ENCODE results near the gene CTNNA2. TPM values are rescaled to one million over a fixed set of nuclear protein-coding genes. Genes with fewer than 3 reads are reported as not detected.

CTNNA2 gene
- total RNA-seq, 1 experiment from 2014 or later = not detected

DNA sequence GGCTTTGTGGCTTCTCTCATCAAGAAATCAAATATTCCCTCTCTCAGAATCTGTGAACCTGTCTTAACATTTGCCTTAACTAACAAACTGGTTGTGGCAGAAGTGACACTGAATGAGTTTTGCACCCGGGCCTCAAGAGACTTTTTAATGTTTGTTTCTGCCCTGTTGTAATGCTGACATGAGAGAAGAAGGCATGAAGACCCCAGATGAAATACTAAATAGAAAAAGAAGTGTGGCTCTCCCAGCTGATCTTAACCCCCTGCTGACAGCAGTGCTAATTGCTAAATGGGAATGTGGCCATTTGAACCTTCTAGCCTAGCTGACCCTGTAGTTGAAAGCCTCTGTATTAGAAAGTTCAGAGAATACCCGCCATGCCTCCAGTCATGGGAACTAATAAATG is 261.2 kb downstream of the CTNNA2 start:
- H3K79me2 ChIP-seq (ENCODE audit: low read depth) = no peaks in the 10 kb centered on the region
- no peak overlapping the region for H3K4me3 ChIP-seq
- no peak overlapping the region for H2AFZ ChIP-seq
- DNase-seq = no peak
- intact Hi-C loops (cut with micrococcal nuclease; ENCODE audit: unreplicated experiment) = no loop called here
- CTCF ChIA-PET = no interaction called here
- BruUV-seq (replicated peaks) = no TSS peak
- no peaks in the 10 kb centered on the region for H3F3A ChIP-seq (ENCODE audit: insufficient read depth, low read depth)
- H3K9me2 ChIP-seq (ENCODE audit: insufficient read depth) = no peaks in the 10 kb centered on the region
- H3K9me3 ChIP-seq (ENCODE audit: insufficient read depth, low read depth) = no peaks in the 10 kb centered on the region
- TF ChIP-seq, protein P1, sequence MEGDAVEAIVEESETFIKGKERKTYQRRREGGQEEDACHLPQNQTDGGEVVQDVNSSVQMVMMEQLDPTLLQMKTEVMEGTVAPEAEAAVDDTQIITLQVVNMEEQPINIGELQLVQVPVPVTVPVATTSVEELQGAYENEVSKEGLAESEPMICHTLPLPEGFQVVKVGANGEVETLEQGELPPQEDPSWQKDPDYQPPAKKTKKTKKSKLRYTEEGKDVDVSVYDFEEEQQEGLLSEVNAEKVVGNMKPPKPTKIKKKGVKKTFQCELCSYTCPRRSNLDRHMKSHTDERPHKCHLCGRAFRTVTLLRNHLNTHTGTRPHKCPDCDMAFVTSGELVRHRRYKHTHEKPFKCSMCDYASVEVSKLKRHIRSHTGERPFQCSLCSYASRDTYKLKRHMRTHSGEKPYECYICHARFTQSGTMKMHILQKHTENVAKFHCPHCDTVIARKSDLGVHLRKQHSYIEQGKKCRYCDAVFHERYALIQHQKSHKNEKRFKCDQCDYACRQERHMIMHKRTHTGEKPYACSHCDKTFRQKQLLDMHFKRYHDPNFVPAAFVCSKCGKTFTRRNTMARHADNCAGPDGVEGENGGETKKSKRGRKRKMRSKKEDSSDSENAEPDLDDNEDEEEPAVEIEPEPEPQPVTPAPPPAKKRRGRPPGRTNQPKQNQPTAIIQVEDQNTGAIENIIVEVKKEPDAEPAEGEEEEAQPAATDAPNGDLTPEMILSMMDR (conservative IDR thresholded peaks at IDR 0.05) = no peak
- no peak for TF ChIP-seq EZH2 (IDR thresholded peaks at IDR 0.05; ENCODE audit: low read depth)
- H3K4me1 ChIP-seq (replicated peaks; ENCODE audit: insufficient read depth) = no peaks in the 10 kb centered on the region
- POLR2A ChIA-PET (ENCODE audit: unreplicated experiment) = no interaction called here
- no peak overlapping the region for H3K4me2 ChIP-seq
- no peaks in the 10 kb centered on the region for H4K20me1 ChIP-seq (ENCODE audit: insufficient read depth)
- H3K36me3 ChIP-seq (ENCODE audit: low read depth) = no peaks in the 10 kb centered on the region
- H3K27ac ChIP-seq = no peak overlapping the region
- H3K27me3 ChIP-seq (ENCODE audit: insufficient read depth, low read depth) = no peaks in the 10 kb centered on the region; the same call in none of the 2 replicates

DNA sequence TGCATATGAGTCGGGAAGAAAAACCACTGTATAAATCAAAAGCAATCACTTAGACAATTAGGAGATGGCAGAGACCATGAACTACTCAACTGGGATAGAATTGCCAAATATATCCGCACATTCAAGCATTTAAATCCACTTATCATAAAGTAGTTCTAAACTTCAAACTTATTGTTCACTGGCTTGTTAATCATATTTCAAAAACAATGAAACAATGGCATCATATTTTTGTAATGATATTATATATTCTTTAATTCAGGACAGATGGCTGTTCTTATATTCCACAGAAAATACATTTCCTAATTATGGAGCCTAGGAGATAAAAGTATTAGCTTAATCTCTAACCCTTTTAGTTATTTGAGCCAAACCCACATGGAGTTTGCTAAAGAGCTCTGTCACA is 263.6 kb downstream of the CTNNA2 start:
- Histone ChIP-seq H2AFZ (no peak overlapping the region), H3K79me2 (ENCODE audit: low read depth) (no peaks in the 10 kb centered on the region), H3K9me2 (ENCODE audit: insufficient read depth) (no peaks in the 10 kb centered on the region), H3K36me3 (ENCODE audit: low read depth) (no peaks in the 10 kb centered on the region), H3F3A (ENCODE audit: insufficient read depth, low read depth) (no peaks in the 10 kb centered on the region), H3K27me3 (ENCODE audit: insufficient read depth, low read depth) (no peaks in the 10 kb centered on the region), H3K4me3 (no peak overlapping the region), H3K27ac (no peak overlapping the region), H4K20me1 (ENCODE audit: insufficient read depth) (no peaks in the 10 kb centered on the region), H3K4me1 (replicated peaks; ENCODE audit: insufficient read depth) (no peaks in the 10 kb centered on the region), H3K4me2 (no peak overlapping the region), H3K9me3 (ENCODE audit: insufficient read depth, low read depth) (no peaks in the 10 kb centered on the region)
- CTCF ChIA-PET = no interaction called here
- BruUV-seq (replicated peaks) = no TSS peak
- POLR2A ChIA-PET (ENCODE audit: unreplicated experiment) = no interaction called here
- intact Hi-C loops (cut with micrococcal nuclease; ENCODE audit: unreplicated experiment) = no loop called here
- TF ChIP-seq, protein P1 (conservative IDR thresholded peaks at IDR 0.05) = no peak
- TF ChIP-seq EZH2 (IDR thresholded peaks at IDR 0.05; ENCODE audit: low read depth) = no peak
- no peak for DNase-seq

DNA sequence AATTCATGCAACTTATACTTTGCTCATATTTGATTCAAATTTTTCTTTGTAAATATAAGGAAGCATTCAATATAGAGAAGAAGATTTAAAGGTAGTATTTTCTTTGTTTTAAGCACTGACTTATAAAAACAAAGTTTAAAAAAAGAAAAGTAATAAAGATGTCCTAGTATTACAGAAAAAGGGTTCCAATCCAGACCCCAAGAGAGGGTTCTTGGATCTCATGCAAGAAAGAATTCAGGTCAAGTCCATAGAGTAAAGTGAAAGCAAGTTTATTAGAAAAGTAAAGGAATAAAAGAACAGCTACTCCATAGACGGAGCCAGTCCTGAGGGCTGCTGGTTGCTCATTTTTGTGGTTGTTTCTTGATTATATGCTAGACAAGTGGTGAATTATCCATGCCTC is 267.9 kb downstream of the CTNNA2 start:
- TF ChIP-seq EZH2 (IDR thresholded peaks at IDR 0.05; ENCODE audit: low read depth) = no peak
- TF ChIP-seq, protein P1 (conservative IDR thresholded peaks at IDR 0.05) = no peak
- Histone ChIP-seq H3K27me3 (ENCODE audit: insufficient read depth, low read depth) (no peaks in the 10 kb centered on the region), H4K20me1 (ENCODE audit: insufficient read depth) (no peaks in the 10 kb centered on the region), H3K9me3 (ENCODE audit: insufficient read depth, low read depth) (no peaks in the 10 kb centered on the region), H3F3A (ENCODE audit: insufficient read depth, low read depth) (no peaks in the 10 kb centered on the region), H3K79me2 (ENCODE audit: low read depth) (no peaks in the 10 kb centered on the region), H3K4me2 (no peak overlapping the region), H3K36me3 (ENCODE audit: low read depth) (no peaks in the 10 kb centered on the region), H3K4me3 (no peak overlapping the region), H3K27ac (no peak overlapping the region), H2AFZ (no peak overlapping the region), H3K9me2 (ENCODE audit: insufficient read depth) (no peaks in the 10 kb centered on the region), H3K4me1 (replicated peaks; ENCODE audit: insufficient read depth) (no peaks in the 10 kb centered on the region)
- no TSS peak for BruUV-seq (replicated peaks)
- POLR2A ChIA-PET (ENCODE audit: unreplicated experiment) = no interaction called here
- intact Hi-C loops (cut with micrococcal nuclease; ENCODE audit: unreplicated experiment) = no loop called here
- no peak for DNase-seq
- CTCF ChIA-PET = no interaction called here

Data from PC-9 (cell line).